ENCODE results near the gene DCUN1D1. TPM values are rescaled to one million over a fixed set of nuclear protein-coding genes. Genes with fewer than 3 reads are reported as not detected.

The DCUN1D1 gene
- total and polyA plus RNA-seq, 2 of the 8 experiments (the other 6 are each of a cell fraction or from before 2014, with no cell fraction given) = 6.8 to 70.3 TPM

DNA sequence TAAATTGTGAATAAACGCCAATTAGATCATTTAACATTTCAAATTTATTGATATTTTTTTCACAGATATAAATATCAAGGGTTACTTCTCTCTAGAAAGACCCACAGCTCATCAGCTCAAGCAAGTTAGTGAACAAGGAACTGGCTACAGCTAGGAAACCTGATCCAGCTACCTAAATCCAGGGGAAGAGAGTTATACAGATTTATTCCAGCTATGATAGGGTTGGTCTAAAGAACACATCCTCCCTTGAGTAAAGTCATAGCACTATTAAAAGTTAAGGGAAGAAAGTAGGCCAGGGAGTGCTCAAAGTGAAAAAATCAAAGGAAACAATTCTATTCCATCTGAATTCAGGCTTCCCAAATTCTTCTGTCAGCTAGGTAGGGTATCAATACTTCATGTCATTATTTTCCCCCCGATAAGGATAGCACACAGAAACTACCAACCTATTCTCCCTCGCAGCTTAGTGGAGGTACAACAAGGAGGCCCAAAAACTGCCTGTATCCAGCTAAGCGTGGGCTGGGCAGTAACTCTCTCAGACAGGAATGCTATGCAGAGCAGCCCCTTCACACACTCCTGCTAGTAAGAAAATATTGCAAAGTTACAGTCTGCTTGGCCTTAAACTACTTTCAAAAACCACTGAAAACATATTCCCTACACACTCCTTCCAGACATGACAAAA lies 44.0 kb downstream of the DCUN1D1 start:
- Histone ChIP-seq H3K4me3 (ENCODE audit: extremely low read depth in 1 of 4, insufficient read depth in 2 of 4, low read depth in 3 of 4, low read length in 4 of 4) (no peak overlapping the region), H2BK12ac (ENCODE audit: low read depth, low read length) (no peak overlapping the region), H2BK20ac (ENCODE audit: low read length) (no peak overlapping the region), H4K8ac (ENCODE audit: extremely low read depth, insufficient read depth, low read length) (no peak overlapping the region), H3K18ac (ENCODE audit: extremely low read depth, low read length) (no peak overlapping the region), H2BK15ac (ENCODE audit: low read length) (no peak overlapping the region), H3K36me3 (ENCODE audit: control insufficient read depth in 2 of 4, insufficient read depth in 4 of 4, low read length in 3 of 4) (no peaks in the 10 kb centered on the region; a peak in 1 of 8 replicates), H2BK5ac (ENCODE audit: low read depth, low read length) (no peak overlapping the region), H3K56ac (replicated peaks; ENCODE audit: insufficient read length, low read depth, low read length) (no peak overlapping the region), H3K14ac (ENCODE audit: insufficient read length) (no peak overlapping the region), H3K79me1 (ENCODE audit: low read depth, low read length) (no peaks in the 10 kb centered on the region), H2BK120ac (replicated peaks; ENCODE audit: low read depth, low read length) (no peak overlapping the region), H3K9ac (replicated peaks in 1 of 4; ENCODE audit: extremely low read depth in 1 of 4, low read depth in 3 of 4, low read length in 3 of 4) (no peak overlapping the region), H3K4me2 (ENCODE audit: insufficient read depth in 1 of 2, low read depth in 2 of 2, low read length in 2 of 2) (no peak overlapping the region), H2AK5ac (ENCODE audit: low read depth, low read length) (no peak overlapping the region), H4K91ac (replicated peaks; ENCODE audit: insufficient read length, low read length) (no peak overlapping the region), H3K9me3 (ENCODE audit: insufficient read depth in 2 of 2, low read depth in 1 of 2, low read length in 1 of 2) (no peaks in the 10 kb centered on the region), H3K79me2 (ENCODE audit: control insufficient read depth in 1 of 2, insufficient read depth in 2 of 2, low read length in 2 of 2) (no peaks in the 10 kb centered on the region), H3K4ac (replicated peaks; ENCODE audit: insufficient read length, low read depth, low read length) (no peak overlapping the region), H3K23ac (ENCODE audit: insufficient read length) (no peak overlapping the region), H3K27me3 (replicated peaks in 1 of 4; ENCODE audit: control insufficient read depth in 3 of 4, extremely low read depth in 1 of 4, insufficient read depth in 3 of 4, low read length in 3 of 4) (no peaks in the 10 kb centered on the region), H3K23me2 (ENCODE audit: low read depth, low read length) (no peaks in the 10 kb centered on the region), H2AFZ (ENCODE audit: low read length) (no peak overlapping the region), H3K27ac (ENCODE audit: low read depth, low read length) (no peak overlapping the region), H3K4me1 (replicated peaks in 1 of 4; ENCODE audit: control insufficient read depth in 3 of 4, insufficient read depth in 4 of 4, low read length in 3 of 4) (peaks cover 0 to 4% (median under 1%) of the 10 kb centered on the region in 4 experiments; a peak in 2 of 7 replicates), H4K5ac (ENCODE audit: insufficient read length, low read depth, low read length) (no peak overlapping the region), H4K20me1 (replicated peaks in 1 of 2; ENCODE audit: control insufficient read depth in 1 of 2, insufficient read depth in 2 of 2, low read length in 2 of 2) (no peaks in the 10 kb centered on the region)
- TF ChIP-seq ZNF274 (IDR thresholded peaks at IDR 0.05; ENCODE audit: borderline replicate concordance, extremely low read depth, low read length) = no peak
- TF ChIP-seq CBX8 (IDR thresholded peaks at IDR 0.05; ENCODE audit: borderline replicate concordance, low read depth, low read length) = no peak
- no peak for TF ChIP-seq SP4 (IDR thresholded peaks at IDR 0.05; ENCODE audit: low read length)
- TF ChIP-seq CHD1 (IDR thresholded peaks at IDR 0.05; ENCODE audit: low read depth, low read length) = no peak
- TF ChIP-seq CEBPB (IDR thresholded peaks at IDR 0.05; ENCODE audit: low read depth, low read length) = no peak
- TF ChIP-seq KDM4A (IDR thresholded peaks at IDR 0.05; ENCODE audit: low read depth, low read length, severe bottlenecking) = no peak
- no peak for TF ChIP-seq TAF7 (optimal IDR thresholded peaks at IDR 0.05; ENCODE audit: borderline replicate concordance, low read depth, low read length)
- no peak for TF ChIP-seq KDM1A (IDR thresholded peaks at IDR 0.05; ENCODE audit: borderline replicate concordance, low read length)
- no peak for TF ChIP-seq SIRT6 (IDR thresholded peaks at IDR 0.05; ENCODE audit: low read length)
- TF ChIP-seq BRCA1 (IDR thresholded peaks at IDR 0.05; ENCODE audit: low read depth, low read length) = no peak
- TF ChIP-seq RFX5 (IDR thresholded peaks at IDR 0.05; ENCODE audit: borderline replicate concordance, low read depth, low read length) = no peak
- ChIA-PET POLR2A (ENCODE audit: partially characterized antibody) (interaction anchor here (0.6 kb wide), 2 partner anchors 10 to 79 kb away, joined by 3 read pairs; no protein-coding TSS in a partner anchor), CTCF (ENCODE audit: partially characterized antibody) (interaction anchor here (0.9 to 1.2 kb wide), 3 partner anchors 9 to 35 kb away, joined by 3 to 6 read pairs (median 3); no protein-coding TSS in a partner anchor)
- WGBS, 2 experiments (ENCODE audit: extremely low coverage in 1 of 2, insufficient coverage in 1 of 2, insufficient read length in 1 of 2, insufficient replicate concordance in 2 of 2, low coverage in 1 of 2, low lambda C conversion rate in 2 of 2, missing lambda C conversion rate in 1 of 2) = 85% methylated on average over 4 of the region's 4 CpGs; no CpG with 5 or more reads in 1 of the 2 experiments
- DNase-seq (ENCODE audit: low read depth in 1 of 2, low spot score in 2 of 2) = no peak
- FAIRE-seq = no peak
